ENCODE results near the gene IL10. TPM values are rescaled to one million over a fixed set of nuclear protein-coding genes. Genes with fewer than 3 reads are reported as not detected.

The IL10 gene
- total and polyA plus RNA-seq, 2 donors = 1.8 to 19.1 TPM

GRCh38 chr1:206761159-206761768 lies 11.0 kb downstream of the IL10 start:
- Histone ChIP-seq H3K27ac (ENCODE audit: low read depth in 1 of 2, low read length in 1 of 2) (no peak overlapping the region), H3K4me1 (ENCODE audit: control insufficient read depth in 2 of 2, insufficient read depth in 2 of 2, low read length in 2 of 2) (peaks cover 13 to 26% of the 10 kb centered on the region in 2 donors), H3K27me3 (ENCODE audit: control insufficient read depth in 2 of 2, insufficient read depth in 1 of 2, low read length in 1 of 2) (no peaks in the 10 kb centered on the region), H3K4me3 (ENCODE audit: low read length in 2 of 2) (no peak overlapping the region), H3K36me3 (ENCODE audit: control insufficient read depth in 2 of 2, insufficient read depth in 2 of 2, low read length in 1 of 2) (no peaks in the 10 kb centered on the region), H3K9me3 (ENCODE audit: control insufficient read depth in 2 of 2, insufficient read depth in 1 of 2, low read length in 1 of 2) (no peaks in the 10 kb centered on the region)
- DNase-seq (ENCODE audit: low read depth in 6 of 9, low spot score in 9 of 9) = no peak
- WGBS = 97% methylated on average over 6 of the region's 6 CpGs

DNA sequence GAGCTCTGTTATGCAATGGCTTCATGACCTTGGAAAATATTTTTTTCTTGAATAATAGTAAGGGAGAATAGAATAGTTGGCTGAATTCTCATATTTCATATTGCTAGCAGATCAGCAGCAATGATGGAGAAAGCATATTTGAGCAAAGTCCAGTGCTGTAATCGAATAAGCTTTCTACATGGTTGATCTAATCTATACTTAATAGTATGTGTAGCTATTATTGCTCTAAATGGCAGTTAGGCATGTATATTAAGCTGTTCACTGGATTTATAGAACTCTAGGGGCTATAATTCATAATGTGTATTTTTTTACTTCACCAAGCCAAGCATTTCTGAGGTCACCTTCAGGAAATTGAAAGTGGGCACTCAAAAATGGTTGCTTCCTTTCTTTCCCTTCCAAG lies 11.7 kb downstream of the IL10 start:
- no peaks in the 10 kb centered on the region for H3K27me3 ChIP-seq (ENCODE audit: control insufficient read depth in 2 of 2, insufficient read depth in 1 of 2, low read length in 1 of 2)
- no peak for DNase-seq (ENCODE audit: low read depth in 6 of 9, low spot score in 9 of 9)
- no peaks in the 10 kb centered on the region for H3K36me3 ChIP-seq (ENCODE audit: control insufficient read depth in 2 of 2, insufficient read depth in 2 of 2, low read length in 1 of 2)
- H3K4me1 ChIP-seq (ENCODE audit: control insufficient read depth in 2 of 2, insufficient read depth in 2 of 2, low read length in 2 of 2) = peaks cover 12 to 22% of the 10 kb centered on the region in 2 donors
- 94% methylated on average over 1 of the region's 1 CpG for WGBS
- H3K4me3 ChIP-seq (ENCODE audit: low read length in 2 of 2) = no peak overlapping the region
- H3K27ac ChIP-seq (ENCODE audit: low read depth in 1 of 2, low read length in 1 of 2) = no peak overlapping the region
- no peaks in the 10 kb centered on the region for H3K9me3 ChIP-seq (ENCODE audit: control insufficient read depth in 2 of 2, insufficient read depth in 1 of 2, low read length in 1 of 2)

GRCh38 chr1:206757524-206758266 lies 14.6 kb downstream of the IL10 start:
- Histone ChIP-seq H3K4me3 (ENCODE audit: low read length in 2 of 2) (peak overlapping the region; percentile 8 to 23), H3K4me1 (ENCODE audit: control insufficient read depth in 2 of 2, insufficient read depth in 2 of 2, low read length in 2 of 2) (peaks cover 12 to 22% of the 10 kb centered on the region in 2 donors), H3K36me3 (ENCODE audit: control insufficient read depth in 2 of 2, insufficient read depth in 2 of 2, low read length in 1 of 2) (no peaks in the 10 kb centered on the region), H3K27ac (ENCODE audit: low read depth in 1 of 2, low read length in 1 of 2) (peak overlapping the region; percentile 74 to 82), H3K9me3 (ENCODE audit: control insufficient read depth in 2 of 2, insufficient read depth in 1 of 2, low read length in 1 of 2) (no peaks in the 10 kb centered on the region), H3K27me3 (ENCODE audit: control insufficient read depth in 2 of 2, insufficient read depth in 1 of 2, low read length in 1 of 2) (no peaks in the 10 kb centered on the region)
- 28% methylated on average over 13 of the region's 13 CpGs for WGBS
- DNase-seq (ENCODE audit: low read depth in 6 of 9, low spot score in 9 of 9) = peak in 4 of 9 donors; percentile 50 to 84 (median 58)

DNA sequence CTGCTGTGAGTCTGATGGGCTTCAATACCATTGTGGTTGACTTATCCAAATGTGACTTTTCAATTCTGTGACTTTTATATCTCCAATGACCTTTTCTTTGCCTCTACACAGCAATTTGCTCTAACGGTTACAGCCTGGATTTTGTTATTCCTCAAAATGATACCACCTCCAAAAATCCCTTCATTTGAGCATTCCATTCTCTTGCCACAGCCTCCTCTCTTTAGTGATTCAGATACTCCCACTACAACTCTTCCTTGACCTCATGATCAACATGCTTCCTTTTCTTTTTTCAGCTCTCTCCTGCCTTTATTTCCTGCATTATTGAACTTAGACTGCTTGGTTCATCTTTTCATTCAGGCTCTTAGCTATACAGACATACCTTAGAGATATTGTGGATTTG lies 18.3 kb downstream of the IL10 start:
- Histone ChIP-seq H3K36me3 (ENCODE audit: control insufficient read depth in 2 of 2, insufficient read depth in 2 of 2, low read length in 1 of 2) (no peaks in the 10 kb centered on the region), H3K9me3 (ENCODE audit: control insufficient read depth in 2 of 2, insufficient read depth in 1 of 2, low read length in 1 of 2) (no peaks in the 10 kb centered on the region), H3K27me3 (ENCODE audit: control insufficient read depth in 2 of 2, insufficient read depth in 1 of 2, low read length in 1 of 2) (no peaks in the 10 kb centered on the region), H3K27ac (ENCODE audit: low read depth in 1 of 2, low read length in 1 of 2) (no peak overlapping the region), H3K4me1 (ENCODE audit: control insufficient read depth in 2 of 2, insufficient read depth in 2 of 2, low read length in 2 of 2) (peaks cover 14 to 22% of the 10 kb centered on the region in 2 donors), H3K4me3 (ENCODE audit: low read length in 2 of 2) (no peak overlapping the region)
- 97% methylated on average over 1 of the region's 1 CpG for WGBS
- no peak for DNase-seq (ENCODE audit: low read depth in 6 of 9, low spot score in 9 of 9)

DNA sequence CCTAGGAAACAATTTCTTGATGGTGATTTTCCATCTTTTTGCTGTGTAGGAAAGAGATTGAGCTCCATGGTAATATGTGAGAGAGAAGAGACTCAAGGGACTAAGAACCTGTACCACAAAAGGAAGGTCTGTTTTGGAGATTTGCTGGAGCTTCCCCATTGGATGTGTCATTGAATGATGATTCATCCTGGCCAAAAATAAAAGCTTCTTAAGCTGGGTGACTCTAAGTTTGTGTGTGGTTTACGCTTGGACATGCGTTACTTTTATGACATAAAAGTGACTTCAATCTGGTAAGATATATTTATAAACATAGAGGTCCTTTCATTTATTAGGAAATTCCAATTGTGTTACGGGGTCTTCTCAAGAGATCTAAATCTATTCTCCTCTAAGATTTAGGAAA lies 19.2 kb downstream of the IL10 start:
- H3K36me3 ChIP-seq (ENCODE audit: control insufficient read depth in 2 of 2, insufficient read depth in 2 of 2, low read length in 1 of 2) = no peaks in the 10 kb centered on the region
- peaks cover 14 to 16% of the 10 kb centered on the region in 2 donors for H3K4me1 ChIP-seq (ENCODE audit: control insufficient read depth in 2 of 2, insufficient read depth in 2 of 2, low read length in 2 of 2)
- no peak overlapping the region for H3K4me3 ChIP-seq (ENCODE audit: low read length in 2 of 2)
- no peak for DNase-seq (ENCODE audit: low read depth in 6 of 9, low spot score in 9 of 9)
- no peak overlapping the region for H3K27ac ChIP-seq (ENCODE audit: low read depth in 1 of 2, low read length in 1 of 2)
- no peaks in the 10 kb centered on the region for H3K9me3 ChIP-seq (ENCODE audit: control insufficient read depth in 2 of 2, insufficient read depth in 1 of 2, low read length in 1 of 2)
- H3K27me3 ChIP-seq (ENCODE audit: control insufficient read depth in 2 of 2, insufficient read depth in 1 of 2, low read length in 1 of 2) = no peaks in the 10 kb centered on the region
- 97% methylated on average over 3 of the region's 3 CpGs for WGBS

GRCh38 chr1:206752481-206752880 lies 19.8 kb downstream of the IL10 start:
- H3K4me1 ChIP-seq (ENCODE audit: control insufficient read depth in 2 of 2, insufficient read depth in 2 of 2, low read length in 2 of 2) = peaks cover 8 to 9% of the 10 kb centered on the region in 2 donors
- H3K36me3 ChIP-seq (ENCODE audit: control insufficient read depth in 2 of 2, insufficient read depth in 2 of 2, low read length in 1 of 2) = no peaks in the 10 kb centered on the region
- DNase-seq (ENCODE audit: low read depth in 6 of 9, low spot score in 9 of 9) = no peak
- no peak overlapping the region for H3K4me3 ChIP-seq (ENCODE audit: low read length in 2 of 2)
- H3K9me3 ChIP-seq (ENCODE audit: control insufficient read depth in 2 of 2, insufficient read depth in 1 of 2, low read length in 1 of 2) = no peaks in the 10 kb centered on the region
- H3K27me3 ChIP-seq (ENCODE audit: control insufficient read depth in 2 of 2, insufficient read depth in 1 of 2, low read length in 1 of 2) = no peaks in the 10 kb centered on the region
- H3K27ac ChIP-seq (ENCODE audit: low read depth in 1 of 2, low read length in 1 of 2) = no peak overlapping the region
- WGBS = 98% methylated on average over 2 of the region's 2 CpGs

GRCh38 chr1:206751891-206752290 lies 20.4 kb downstream of the IL10 start:
- 95% methylated on average over 5 of the region's 5 CpGs for WGBS
- H3K36me3 ChIP-seq (ENCODE audit: control insufficient read depth in 2 of 2, insufficient read depth in 2 of 2, low read length in 1 of 2) = no peaks in the 10 kb centered on the region
- H3K4me1 ChIP-seq (ENCODE audit: control insufficient read depth in 2 of 2, insufficient read depth in 2 of 2, low read length in 2 of 2) = peaks cover 5 to 7% of the 10 kb centered on the region in 2 donors
- H3K9me3 ChIP-seq (ENCODE audit: control insufficient read depth in 2 of 2, insufficient read depth in 1 of 2, low read length in 1 of 2) = no peaks in the 10 kb centered on the region
- no peak overlapping the region for H3K4me3 ChIP-seq (ENCODE audit: low read length in 2 of 2)
- DNase-seq (ENCODE audit: low read depth in 6 of 9, low spot score in 9 of 9) = no peak
- H3K27ac ChIP-seq (ENCODE audit: low read depth in 1 of 2, low read length in 1 of 2) = no peak overlapping the region
- no peaks in the 10 kb centered on the region for H3K27me3 ChIP-seq (ENCODE audit: control insufficient read depth in 2 of 2, insufficient read depth in 1 of 2, low read length in 1 of 2)

DNA sequence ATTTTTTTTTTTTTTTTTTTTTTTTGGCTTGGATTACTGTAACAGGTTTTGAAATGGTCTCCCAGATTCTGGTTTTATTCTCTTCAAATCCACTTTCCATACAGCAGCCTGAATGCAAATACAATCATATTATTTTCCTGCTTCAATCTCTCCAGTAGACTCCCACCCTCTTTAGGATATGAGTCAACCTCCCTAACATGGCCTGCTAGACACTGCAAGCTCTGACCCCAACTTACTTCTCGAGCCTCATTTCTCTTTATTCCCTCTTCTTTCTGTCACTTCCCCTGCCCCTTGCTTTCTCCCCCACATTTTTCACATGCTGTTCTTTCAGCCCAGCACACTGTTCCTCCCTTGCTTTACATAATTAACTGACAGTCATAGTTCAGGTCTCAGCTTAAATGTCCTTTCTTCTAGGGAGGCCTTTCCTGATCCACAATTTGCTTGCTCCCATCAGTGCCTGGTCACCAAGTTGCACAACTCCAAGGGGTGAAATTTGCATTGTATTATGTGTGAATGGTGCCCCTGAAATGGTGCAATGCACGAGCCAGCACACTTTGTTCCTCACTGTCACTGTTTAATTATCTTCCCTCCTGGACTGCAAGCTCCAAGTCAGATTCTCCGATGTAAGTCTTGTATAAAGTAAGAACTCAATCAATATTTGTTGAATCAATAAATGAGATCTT lies 23.8 kb downstream of the IL10 start:
- H3K4me1 ChIP-seq (ENCODE audit: control insufficient read depth in 2 of 2, insufficient read depth in 2 of 2, low read length in 2 of 2) = peaks cover 2 to 4% of the 10 kb centered on the region in 2 donors
- no peaks in the 10 kb centered on the region for H3K27me3 ChIP-seq (ENCODE audit: control insufficient read depth in 2 of 2, insufficient read depth in 1 of 2, low read length in 1 of 2)
- no peak overlapping the region for H3K4me3 ChIP-seq (ENCODE audit: low read length in 2 of 2)
- WGBS = 94% methylated on average over 3 of the region's 3 CpGs
- no peak overlapping the region for H3K27ac ChIP-seq (ENCODE audit: low read depth in 1 of 2, low read length in 1 of 2)
- DNase-seq (ENCODE audit: low read depth in 6 of 9, low spot score in 9 of 9) = no peak
- no peaks in the 10 kb centered on the region for H3K36me3 ChIP-seq (ENCODE audit: control insufficient read depth in 2 of 2, insufficient read depth in 2 of 2, low read length in 1 of 2)
- H3K9me3 ChIP-seq (ENCODE audit: control insufficient read depth in 2 of 2, insufficient read depth in 1 of 2, low read length in 1 of 2) = no peaks in the 10 kb centered on the region

DNA sequence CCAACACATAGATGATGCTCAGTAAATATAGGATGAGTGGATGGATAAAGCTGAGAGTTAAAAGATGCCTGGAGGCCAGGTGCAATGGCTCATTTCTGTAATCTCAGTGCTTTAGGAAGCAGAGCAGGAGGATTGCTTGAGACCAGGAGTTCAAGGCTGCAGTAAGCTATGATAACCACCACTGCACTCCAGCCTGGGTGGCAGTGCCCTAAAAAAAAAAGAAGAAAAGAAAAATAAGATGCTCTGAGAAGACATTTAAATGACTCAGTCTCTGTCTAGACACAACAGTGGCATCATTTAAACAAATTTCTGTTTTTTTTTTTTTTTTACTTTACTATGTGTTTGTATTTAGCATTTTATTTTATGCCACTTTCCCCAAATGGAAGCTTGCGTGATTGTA lies 27.0 kb downstream of the IL10 start:
- Histone ChIP-seq H3K9me3 (ENCODE audit: control insufficient read depth in 2 of 2, insufficient read depth in 1 of 2, low read length in 1 of 2) (no peaks in the 10 kb centered on the region), H3K27me3 (ENCODE audit: control insufficient read depth in 2 of 2, insufficient read depth in 1 of 2, low read length in 1 of 2) (no peaks in the 10 kb centered on the region), H3K27ac (ENCODE audit: low read depth in 1 of 2, low read length in 1 of 2) (no peak overlapping the region), H3K4me3 (ENCODE audit: low read length in 2 of 2) (no peak overlapping the region), H3K36me3 (ENCODE audit: control insufficient read depth in 2 of 2, insufficient read depth in 2 of 2, low read length in 1 of 2) (no peaks in the 10 kb centered on the region), H3K4me1 (ENCODE audit: control insufficient read depth in 2 of 2, insufficient read depth in 2 of 2, low read length in 2 of 2) (peaks cover 2 to 16% of the 10 kb centered on the region in 2 donors)
- WGBS = 99% methylated on average over 1 of the region's 1 CpG
- no peak for DNase-seq (ENCODE audit: low read depth in 6 of 9, low spot score in 9 of 9)
